Activated T-helper 17 cell treated with anti-CD3 and anti-CD28 coated beads, Interleukin-2, amount 50 U/mL, for 72 hours (primary cell): Measurements from ENCODE around the gene APOBEC3B. TPM values are rescaled to one million over a fixed set of nuclear protein-coding genes. Genes with fewer than 3 reads are reported as not detected.
"Not testable (repeated sequence)": the region's sequence is repeated elsewhere in the genome, so short reads cannot be mapped to it uniquely, and the experiment has no call there.

Source experiments
- ATAC-seq: fragments of 150-1000 bp; cut with Tn5 transposase; replicated peaks from 2 replicates; pipeline ENCODE4 v1.10.0; 2021; ENCODE audit warnings: mild to moderate bottlenecking, moderate library complexity
- H3K27ac Mint-ChIP-seq: one replicate; pipeline ENCODE4 v1.8.0; 2022; ENCODE audit warnings: mixed read lengths
- H3K27me3 Mint-ChIP-seq: one replicate; pipeline ENCODE4 v1.8.0; 2022; ENCODE audit warnings: mixed read lengths
- H3K36me3 Mint-ChIP-seq: one replicate; pipeline ENCODE4 v1.8.0; 2022; ENCODE audit warnings: low read depth, mild to moderate bottlenecking, mixed read lengths
- H3K4me1 Mint-ChIP-seq: one replicate; pipeline ENCODE4 v1.8.0; 2022; ENCODE audit warnings: mixed read lengths
- H3K4me3 Mint-ChIP-seq: one replicate; pipeline ENCODE4 v1.8.0; 2022; ENCODE audit warnings: mild to moderate bottlenecking, mixed read lengths
- H3K9me3 Mint-ChIP-seq: one replicate; pipeline ENCODE4 v1.8.0; 2022; ENCODE audit warnings: mixed read lengths
- total RNA-seq, 2 donors: library from RNA; stranded (reverse); gene quantifications; one replicate each; pipeline ENCODE4 v1.2.3, GENCODE V29; 2022

APOBEC3B gene
- total RNA-seq, 2 donors from 2014 or later: 9.2 to 33.6 TPM

DNA sequence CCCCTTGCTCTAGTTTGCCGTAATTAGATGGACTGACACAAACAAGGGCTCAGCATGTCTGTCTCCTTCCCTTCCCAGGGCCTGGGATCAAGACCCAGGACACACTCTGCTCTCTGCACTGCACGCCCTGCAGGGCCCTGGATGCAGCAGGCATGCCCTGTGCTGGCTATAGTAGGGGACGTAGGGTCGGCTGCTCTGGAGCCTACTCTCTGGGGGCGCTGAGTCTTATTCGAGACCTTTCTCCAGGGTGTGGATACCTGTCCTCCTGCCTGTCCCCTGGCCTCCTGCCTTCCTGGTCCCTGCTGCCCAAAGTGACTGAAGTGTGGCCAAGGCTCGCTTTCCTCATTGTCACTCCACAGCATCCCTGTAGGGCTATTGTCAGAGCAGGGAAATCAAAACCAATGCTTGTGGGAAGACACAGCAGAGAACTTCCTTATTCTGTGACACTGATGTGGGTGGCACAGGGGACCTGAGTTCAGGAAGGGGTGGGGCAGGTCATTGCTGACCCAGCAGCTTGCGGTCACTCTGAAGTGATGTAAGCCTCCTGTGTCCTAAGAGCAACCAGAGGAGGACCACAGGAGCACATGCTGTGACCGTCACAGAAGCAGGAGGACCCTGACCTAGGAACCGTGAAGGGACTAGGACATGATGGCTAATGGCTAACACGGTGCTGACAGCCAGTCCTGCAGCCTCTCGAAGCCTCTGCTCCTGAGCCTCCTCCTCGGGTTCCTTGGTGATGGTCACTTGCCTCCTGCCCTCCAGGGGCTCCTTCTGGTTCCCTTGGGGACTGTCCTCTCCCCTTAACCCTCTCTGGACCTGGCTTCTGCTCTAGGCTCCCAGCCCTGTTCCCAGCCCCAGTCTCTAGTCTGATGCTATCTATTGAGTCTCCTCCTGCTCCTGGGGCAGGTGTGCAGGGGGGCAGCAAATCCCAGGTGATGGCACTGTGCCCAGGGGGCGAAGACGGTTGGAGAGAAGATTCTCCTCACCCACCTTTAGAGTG, 14.4 kb upstream of the APOBEC3B start:
- no peaks in the 10 kb centered on the region for H3K9me3 Mint-ChIP-seq
- H3K4me1 Mint-ChIP-seq: peaks cover 5% of the 10 kb centered on the region
- no peaks in the 10 kb centered on the region for H3K36me3 Mint-ChIP-seq
- H3K27ac Mint-ChIP-seq: no peak overlapping the region
- H3K4me3 Mint-ChIP-seq: no peak overlapping the region
- no peak for ATAC-seq
- peaks cover 9% of the 10 kb centered on the region for H3K27me3 Mint-ChIP-seq

GRCh38 chr22:38968801-38969200, 13.3 kb upstream of the APOBEC3B start:
- peaks cover 3% of the 10 kb centered on the region for H3K4me1 Mint-ChIP-seq
- ATAC-seq: no peak
- H3K9me3 Mint-ChIP-seq: no peaks in the 10 kb centered on the region
- peaks cover 7% of the 10 kb centered on the region for H3K27me3 Mint-ChIP-seq
- H3K36me3 Mint-ChIP-seq: no peaks in the 10 kb centered on the region
- no peak overlapping the region for H3K27ac Mint-ChIP-seq
- no peak overlapping the region for H3K4me3 Mint-ChIP-seq

DNA sequence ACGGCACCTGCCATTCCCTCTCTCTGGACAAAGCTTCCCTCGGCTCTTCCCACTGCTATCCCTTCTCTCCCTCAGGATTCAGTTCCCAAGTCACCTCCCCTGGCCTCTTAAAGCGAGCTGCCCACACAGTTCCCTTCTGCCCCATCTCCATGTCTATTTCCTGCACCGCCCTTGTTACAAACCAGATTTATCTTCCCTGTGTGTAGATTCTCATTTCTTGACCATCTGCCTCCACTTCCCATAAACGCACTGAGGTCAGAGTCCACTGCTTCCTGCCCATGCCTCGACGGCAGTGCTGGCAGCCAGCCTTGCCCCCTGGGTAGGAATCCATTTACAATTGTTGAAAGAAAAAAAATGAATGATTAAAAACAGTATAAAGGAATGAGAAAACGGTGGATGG, 11.6 kb upstream of the APOBEC3B start:
- Mint-ChIP-seq H3K4me3 (no peak overlapping the region), H3K27ac (peak overlapping the region; percentile 7), H3K9me3 (no peaks in the 10 kb centered on the region), H3K36me3 (no peaks in the 10 kb centered on the region), H3K4me1 (no peaks in the 10 kb centered on the region), H3K27me3 (peaks cover 5% of the 10 kb centered on the region)
- ATAC-seq: no peak

- Mint-ChIP-seq H3K27me3 (peaks cover 5% of the 10 kb centered on the region), H3K4me1 (no peaks in the 10 kb centered on the region), H3K4me3 (no peak overlapping the region), H3K27ac (peak overlapping the region; percentile 7), H3K36me3 (no peaks in the 10 kb centered on the region), H3K9me3 (no peaks in the 10 kb centered on the region)
- no peak for ATAC-seq
These were observed 10.9 kb upstream of the APOBEC3B start for GRCh38 chr22:38971202-38971601.

DNA sequence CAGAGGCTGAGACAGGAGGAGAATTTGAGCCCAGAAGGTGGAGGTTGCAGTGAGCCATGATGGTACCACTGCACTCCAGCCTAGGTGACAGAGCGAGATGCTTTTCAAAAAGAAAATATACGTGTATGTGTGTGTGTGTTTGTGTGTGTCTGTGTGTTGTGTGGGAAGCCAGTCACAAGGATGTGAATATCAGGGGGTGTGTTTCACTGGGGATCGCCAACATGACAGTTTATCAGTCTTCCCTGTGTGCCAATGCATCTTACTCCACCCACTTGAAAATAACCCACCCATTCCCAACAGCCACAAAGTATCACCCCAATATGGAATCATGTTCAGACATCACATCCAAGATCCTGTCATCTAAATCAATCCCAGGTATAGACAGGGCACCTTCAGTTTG, 10.4 kb upstream of the APOBEC3B start:
- Mint-ChIP-seq H3K4me1 (no peaks in the 10 kb centered on the region), H3K27ac (no peak overlapping the region), H3K4me3 (no peak overlapping the region), H3K27me3 (peaks cover 5% of the 10 kb centered on the region), H3K36me3 (no peaks in the 10 kb centered on the region), H3K9me3 (no peaks in the 10 kb centered on the region)
- no peak for ATAC-seq

GRCh38 chr22:38972558-38972957, 9.6 kb upstream of the APOBEC3B start:
- ATAC-seq: no peak
- Mint-ChIP-seq H3K4me3 (no peak overlapping the region), H3K27ac (no peak overlapping the region)

GRCh38 chr22:38973289-38974169, 8.6 kb upstream of the APOBEC3B start:
- H3K27ac Mint-ChIP-seq: no peak overlapping the region
- H3K4me3 Mint-ChIP-seq: no peak overlapping the region
- ATAC-seq: peak; percentile 82

More at GRCh38 chr22:38972558-38972957, 9.6 kb upstream of the APOBEC3B start:
- no peaks in the 10 kb centered on the region for H3K36me3 Mint-ChIP-seq
- H3K4me1 Mint-ChIP-seq: peaks cover 5% of the 10 kb centered on the region
- H3K27me3 Mint-ChIP-seq: peaks cover 5% of the 10 kb centered on the region
- H3K9me3 Mint-ChIP-seq: no peaks in the 10 kb centered on the region

GRCh38 chr22:38974170-38974825, 7.8 kb upstream of the APOBEC3B start:
- H3K4me1 Mint-ChIP-seq: peaks cover 5% of the 10 kb centered on the region
- no peaks in the 10 kb centered on the region for H3K9me3 Mint-ChIP-seq
- no peak overlapping the region for H3K4me3 Mint-ChIP-seq
- no peaks in the 10 kb centered on the region for H3K36me3 Mint-ChIP-seq
- H3K27me3 Mint-ChIP-seq: peaks cover 5% of the 10 kb centered on the region
- ATAC-seq: no peak
- H3K27ac Mint-ChIP-seq: no peak overlapping the region

More at GRCh38 chr22:38973289-38974169, 8.6 kb upstream of the APOBEC3B start:
- no peaks in the 10 kb centered on the region for H3K36me3 Mint-ChIP-seq
- peaks cover 5% of the 10 kb centered on the region for H3K27me3 Mint-ChIP-seq
- H3K4me1 Mint-ChIP-seq: peaks cover 5% of the 10 kb centered on the region
- H3K9me3 Mint-ChIP-seq: no peaks in the 10 kb centered on the region

DNA sequence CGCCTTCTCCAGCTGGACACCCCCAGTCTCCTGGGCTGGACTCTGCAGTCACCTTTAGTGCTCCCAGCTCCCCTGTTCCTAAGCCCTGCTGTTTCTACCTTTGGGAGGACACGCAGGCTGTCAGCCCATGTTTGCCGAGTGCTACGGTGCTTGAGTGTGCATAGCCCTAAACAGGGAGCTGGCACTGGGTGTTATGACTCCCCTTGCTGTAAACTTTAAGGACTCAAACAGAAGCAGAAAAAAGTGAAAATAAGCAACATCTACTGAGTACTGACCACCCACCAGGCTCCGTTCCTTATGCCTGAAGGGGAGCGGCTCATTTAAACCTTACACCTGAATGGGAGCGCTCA, 7.3 kb upstream of the APOBEC3B start:
- peaks cover 5% of the 10 kb centered on the region for H3K27me3 Mint-ChIP-seq
- no peaks in the 10 kb centered on the region for H3K9me3 Mint-ChIP-seq
- no peak for ATAC-seq
- no peak overlapping the region for H3K4me3 Mint-ChIP-seq
- H3K4me1 Mint-ChIP-seq: peaks cover 5% of the 10 kb centered on the region
- no peak overlapping the region for H3K27ac Mint-ChIP-seq
- H3K36me3 Mint-ChIP-seq: no peaks in the 10 kb centered on the region

DNA sequence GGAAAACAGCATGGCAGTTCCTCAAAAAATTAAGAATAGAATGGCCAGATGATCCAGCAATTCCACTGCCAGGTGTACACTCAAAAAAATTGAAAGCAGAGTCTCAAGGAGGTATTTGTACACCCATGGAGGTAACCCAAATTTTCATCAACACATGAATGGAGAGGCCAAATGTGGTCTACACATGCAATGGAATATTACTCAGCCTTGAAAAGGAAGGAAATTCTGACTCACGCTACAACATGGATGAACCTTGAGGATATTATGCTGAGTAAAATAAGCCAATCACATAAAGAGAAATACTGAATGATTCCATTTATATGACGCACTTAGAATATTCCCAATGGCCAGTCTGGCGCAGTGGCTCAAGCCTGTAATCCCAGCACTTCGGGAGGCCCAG, 4.9 kb upstream of the APOBEC3B start:
- ATAC-seq, H3K36me3 Mint-ChIP-seq, H3K4me3 Mint-ChIP-seq, H3K27me3 Mint-ChIP-seq, H3K9me3 Mint-ChIP-seq: not testable (repeated sequence)
- Mint-ChIP-seq H3K27ac (peak overlapping the region; percentile 56), H3K4me1 (peaks cover 15% of the 10 kb centered on the region)

DNA sequence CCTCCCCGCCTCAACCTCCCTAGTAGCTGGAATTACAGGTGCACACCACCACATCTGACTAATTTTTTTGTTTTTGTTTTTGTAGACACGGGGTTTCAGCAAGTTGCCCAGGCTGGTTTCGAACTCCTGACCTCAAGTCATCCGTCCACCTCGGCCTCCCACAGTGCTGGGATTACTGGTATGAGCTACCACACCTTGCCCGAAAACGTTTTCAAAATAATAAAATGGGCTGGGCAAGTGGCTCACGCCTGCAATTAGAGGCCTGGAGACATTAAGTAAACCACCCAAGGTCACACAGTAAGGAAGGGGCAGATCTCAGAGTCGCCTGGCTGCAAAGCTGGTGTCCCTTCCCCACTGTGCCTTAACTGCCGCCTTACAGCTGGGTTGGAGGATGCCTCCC, 1.6 kb upstream of the APOBEC3B start:
- peaks cover 30% of the 10 kb centered on the region for H3K4me1 Mint-ChIP-seq
- not testable (repeated sequence) for H3K27me3 Mint-ChIP-seq, H3K4me3 Mint-ChIP-seq

DNA sequence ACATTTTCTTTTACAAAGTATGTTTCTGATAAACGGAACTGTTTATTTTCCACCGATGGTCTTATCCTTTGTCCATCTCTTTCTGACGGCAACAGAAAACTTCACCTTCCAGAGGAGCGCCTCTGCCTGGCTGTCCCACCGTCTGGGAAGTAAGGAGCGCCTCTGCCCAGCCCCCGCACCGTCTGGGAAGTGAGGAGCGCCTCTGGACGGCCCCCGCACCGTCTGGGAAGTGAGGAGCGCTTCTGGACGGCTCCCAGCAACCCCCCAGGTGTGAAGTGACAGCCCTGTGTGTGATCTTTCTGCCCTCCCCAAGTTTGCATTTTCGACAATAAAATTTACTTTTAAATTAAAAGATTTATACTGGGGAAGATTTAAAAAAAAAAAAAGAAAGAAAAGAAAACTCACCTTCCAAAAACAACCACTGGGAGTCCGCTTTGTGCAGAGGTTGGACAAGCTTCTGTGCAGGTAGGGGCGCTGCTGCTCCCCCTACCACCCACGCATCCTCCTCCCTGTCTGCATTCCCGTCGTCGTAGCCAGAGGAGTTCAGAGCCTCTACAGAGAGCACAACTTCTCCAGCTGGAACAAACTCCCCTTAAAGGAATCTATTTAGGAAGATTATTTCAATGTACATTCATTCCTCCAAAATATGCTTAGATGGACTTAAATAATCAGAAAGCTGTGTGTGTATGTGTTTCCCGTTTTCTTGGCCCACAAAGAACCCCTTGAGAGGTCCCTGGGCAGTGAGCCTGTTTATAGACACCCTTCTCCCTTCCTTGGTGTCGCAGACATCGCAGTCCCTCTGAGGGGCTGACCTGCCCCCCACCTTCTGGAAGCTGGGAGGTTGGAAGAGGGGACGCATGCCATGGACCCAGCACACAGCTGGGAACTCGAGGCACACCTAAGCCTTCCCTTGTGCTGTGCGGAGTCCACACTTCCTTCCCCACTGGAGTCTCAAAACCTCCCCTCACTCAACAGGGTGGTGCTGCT, 849 bp upstream of the APOBEC3B start:
- peak overlapping the region; percentile 82 for H3K27ac Mint-ChIP-seq
- peaks cover 36% of the 10 kb centered on the region for H3K4me1 Mint-ChIP-seq
- H3K9me3 Mint-ChIP-seq: no peaks in the 10 kb centered on the region
- no peak for ATAC-seq
- H3K4me3 Mint-ChIP-seq: peak overlapping the region; percentile 77
- no peaks in the 10 kb centered on the region for H3K27me3 Mint-ChIP-seq
- H3K36me3 Mint-ChIP-seq: peaks cover 8% of the 10 kb centered on the region

More for the DNA sequence above, 1.6 kb upstream of the APOBEC3B start:
- ATAC-seq, H3K36me3 Mint-ChIP-seq, H3K27ac Mint-ChIP-seq, H3K9me3 Mint-ChIP-seq: not testable (repeated sequence)

- Mint-ChIP-seq H3K36me3 (peaks cover 8% of the 10 kb centered on the region), H3K4me1 (peaks cover 45% of the 10 kb centered on the region), H3K27ac (peak overlapping the region; percentile 94), H3K4me3 (peak overlapping the region; percentile 77), H3K9me3 (no peaks in the 10 kb centered on the region), H3K27me3 (no peaks in the 10 kb centered on the region)
- no peak for ATAC-seq
These were observed 2.1 kb downstream of the APOBEC3B start for GRCh38 chr22:38984224-38984623.
